Psoas muscle (tissue), 8 donors: ENCODE data around the gene KCNN3. TPM values are rescaled to one million over a fixed set of nuclear protein-coding genes. Genes with fewer than 3 reads are reported as not detected.
A peak's percentile ranks its signal among the peaks of the same experiment; 100 is the strongest.

ENCODE experiments used
- ATAC-seq, 4 donors: fragments of 200-7000 bp; cut with Tn5 transposase; one replicate each; pipeline ENCODE4 v1.9.1; 2020; ENCODE audit warnings: moderate library complexity in 3 of 4, mild to moderate bottlenecking in 2 of 4
- DNase-seq, 2 donors: peaks; one replicate each; pipeline ENCODE4 v3.0.0-alpha.2; 2020
- H3K27ac ChIP-seq: fragments of 200-600 bp; one replicate; pipeline ENCODE4 v1.8.0; 2022
- H3K27me3 ChIP-seq, 3 donors: fragments of 200-600 bp in 1 of 3; one replicate each; pipeline versions ENCODE4 v1.6.1 to v1.8.0; 2013 to 2022; ENCODE audit warnings: low read length in 2 of 3, mild to moderate bottlenecking in 2 of 3, moderate library complexity in 1 of 3; ENCODE audit not compliant: insufficient read depth in 3 of 3
- H3K36me3 ChIP-seq, 2 donors: fragments of 200-600 bp in 1 of 2; one replicate each; pipeline versions ENCODE4 v1.6.1 to v1.8.0; 2013 to 2022; ENCODE audit warnings: low read depth in 1 of 2, mild to moderate bottlenecking in 1 of 2, moderate library complexity in 1 of 2; ENCODE audit not compliant: insufficient read depth in 1 of 2
- H3K4me1 ChIP-seq: fragments of 200-600 bp; one replicate; pipeline ENCODE4 v1.8.0; 2022
- H3K4me3 ChIP-seq: fragments of 200-600 bp; one replicate; pipeline ENCODE4 v1.8.0; 2022; ENCODE audit warnings: mild to moderate bottlenecking
- H3K9me3 ChIP-seq: fragments of 200-600 bp; one replicate; pipeline ENCODE4 v1.8.0; 2022
- WGBS, 3 donors: extraction: QIAGEN DNeasy Blood & Tissue Kit; methylation state at CpG; one replicate each; pipeline versions ENCODE4 v1.1.6 to v1.1.7; 2013; 5-methylcytosine and 5-hydroxymethylcytosine counted together
- intact Hi-C, 2 donors: fragments of 100-400 bp; cut with DNase I; formaldehyde crosslinking; loops; one replicate each; pipeline versions ENCODE4 v1.11.0 to v1.14.2; 2022
- polyA plus RNA-seq, 3 donors: library from polyadenylated mRNA; stranded (reverse); fragments of 200-250 nt; gene quantifications; one replicate each; pipeline ENCODE4 v1.2.3, GENCODE V29; 2013
- total RNA-seq, 4 donors: library from RNA; stranded (reverse); fragmentation: NEBNext Ultra II Directional in 2 of 4; extraction: Animal tissue kit (Norgen Biotek cat#: 25700) in 2 of 4; gene quantifications; one replicate each; pipeline versions ENCODE4 v1.2.1 to v1.2.4, GENCODE V29; 2021 to 2023
- TF ChIP-seq, protein P1 (sequence below): fragments of 200-600 bp; IDR thresholded peaks from one replicate; pipeline ENCODE4 v1.8.0; 2022; ENCODE audit warnings: antibody characterized with exemption
- donor health status: healthy with polysubstance abuse.
- donor health status: DM: no; HTN: no; CAD: no; lungs with moderate emphysema.
- donor health status: Bipolar disorder and iron deficiency.
- donor health status: healthy.
- donor health status: DM: yes; HTN: yes; CAD: no.
- donor health status: DM: no; HTN: no; CAD: no.
- donor health status: DM: no; HTN: no; CAD: no.
- donor health status: DM: yes; HTN: yes; CAD: no.

KCNN3 gene
- total and polyA plus RNA-seq, 7 donors, result 2.5 to 60.9 (median 11.8) TPM

GRCh38 chr1:154813300-154813816 is 56.7 kb downstream of the KCNN3 start:
- intact Hi-C loops, result no loop called here
- H3K27ac ChIP-seq, result peak overlapping the region; percentile 76
- H3K9me3 ChIP-seq, result no peaks in the 10 kb centered on the region
- TF ChIP-seq, protein P1, sequence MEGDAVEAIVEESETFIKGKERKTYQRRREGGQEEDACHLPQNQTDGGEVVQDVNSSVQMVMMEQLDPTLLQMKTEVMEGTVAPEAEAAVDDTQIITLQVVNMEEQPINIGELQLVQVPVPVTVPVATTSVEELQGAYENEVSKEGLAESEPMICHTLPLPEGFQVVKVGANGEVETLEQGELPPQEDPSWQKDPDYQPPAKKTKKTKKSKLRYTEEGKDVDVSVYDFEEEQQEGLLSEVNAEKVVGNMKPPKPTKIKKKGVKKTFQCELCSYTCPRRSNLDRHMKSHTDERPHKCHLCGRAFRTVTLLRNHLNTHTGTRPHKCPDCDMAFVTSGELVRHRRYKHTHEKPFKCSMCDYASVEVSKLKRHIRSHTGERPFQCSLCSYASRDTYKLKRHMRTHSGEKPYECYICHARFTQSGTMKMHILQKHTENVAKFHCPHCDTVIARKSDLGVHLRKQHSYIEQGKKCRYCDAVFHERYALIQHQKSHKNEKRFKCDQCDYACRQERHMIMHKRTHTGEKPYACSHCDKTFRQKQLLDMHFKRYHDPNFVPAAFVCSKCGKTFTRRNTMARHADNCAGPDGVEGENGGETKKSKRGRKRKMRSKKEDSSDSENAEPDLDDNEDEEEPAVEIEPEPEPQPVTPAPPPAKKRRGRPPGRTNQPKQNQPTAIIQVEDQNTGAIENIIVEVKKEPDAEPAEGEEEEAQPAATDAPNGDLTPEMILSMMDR, result no peak
- DNase-seq (no peak), ATAC-seq (peak in 1 of 4 donors; percentile 62)
- H3K4me3 ChIP-seq, result no peak overlapping the region
- H3K27me3 ChIP-seq, result no peaks in the 10 kb centered on the region
- 52 to 53% (median 52%) methylated on average over 18 of the region's 18 CpGs for WGBS, 3 donors
- peaks cover 0 to 12% of the 10 kb centered on the region in 2 donors for H3K36me3 ChIP-seq
- peaks cover 49% of the 10 kb centered on the region for H3K4me1 ChIP-seq

DNA sequence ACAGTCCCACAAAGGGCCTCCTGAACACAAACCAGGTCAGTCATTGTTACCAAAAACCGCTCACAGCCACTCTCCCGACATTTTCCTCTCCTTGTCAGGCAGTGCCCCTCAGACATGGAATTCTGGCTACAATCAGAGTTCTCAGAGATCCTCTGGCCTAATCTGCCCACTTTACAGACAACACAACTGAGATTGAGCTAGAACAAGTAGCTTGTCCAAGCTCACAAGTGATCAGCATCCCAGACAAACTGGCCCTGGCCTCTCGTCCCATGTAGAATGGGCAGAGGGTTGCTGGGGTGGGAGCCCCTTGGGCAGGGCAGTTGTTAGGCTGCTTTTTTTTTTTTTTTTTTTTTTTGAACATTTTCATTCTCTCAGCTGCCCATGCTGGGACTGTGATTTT is 57.2 kb downstream of the KCNN3 start:
- DNase-seq (no peak), ATAC-seq (no peak)
- Histone ChIP-seq H3K9me3 (no peaks in the 10 kb centered on the region), H3K27me3 (no peaks in the 10 kb centered on the region), H3K4me1 (peaks cover 54% of the 10 kb centered on the region), H3K27ac (peak overlapping the region; percentile 76), H3K36me3 (peaks cover 0 to 8% of the 10 kb centered on the region in 2 donors), H3K4me3 (no peak overlapping the region)
- TF ChIP-seq, protein P1, result no peak
- 71 to 81% (median 81%) methylated on average over 3 of the region's 3 CpGs for WGBS, 3 donors
- intact Hi-C loops, result no loop called here

GRCh38 chr1:154810571-154810970 is 59.5 kb downstream of the KCNN3 start:
- intact Hi-C loops, result no loop called here

GRCh38 chr1:154809436-154810413 is 60.4 kb downstream of the KCNN3 start:
- TF ChIP-seq, protein P1, result no peak
- Histone ChIP-seq H3K4me3 (peak overlapping the region; percentile 51), H3K9me3 (no peaks in the 10 kb centered on the region), H3K36me3 (no peaks in the 10 kb centered on the region), H3K4me1 (peaks cover 75% of the 10 kb centered on the region), H3K27me3 (no peaks in the 10 kb centered on the region), H3K27ac (peak overlapping the region; percentile 91)
- DNase-seq, result peak; percentile 41 to 67
- intact Hi-C loops, result loop anchor here (2.0 to 5.0 kb wide), 2 partner anchors 51 to 58 kb away; no protein-coding TSS in a partner anchor
- 43 to 64% (median 48%) methylated on average over 7 of the region's 7 CpGs for WGBS, 3 donors
- peak; percentile 40 to 71 (median 61) for ATAC-seq

More at GRCh38 chr1:154810571-154810970, 59.5 kb downstream of the KCNN3 start:
- ATAC-seq, result no peak
- peak overlapping the region; percentile 91 for H3K27ac ChIP-seq
- peak overlapping the region; percentile 51 for H3K4me3 ChIP-seq
- H3K9me3 ChIP-seq, result no peaks in the 10 kb centered on the region
- DNase-seq, result no peak
- peaks cover 75% of the 10 kb centered on the region for H3K4me1 ChIP-seq
- no peaks in the 10 kb centered on the region for H3K27me3 ChIP-seq
- WGBS, 3 donors, result 89 to 100% (median 92%) methylated on average over 1 of the region's 1 CpG
- TF ChIP-seq, protein P1, result no peak
- H3K36me3 ChIP-seq, result no peaks in the 10 kb centered on the region
